ENCODE measurements around the gene STMND1. TPM values are rescaled to one million over a fixed set of nuclear protein-coding genes. Genes with fewer than 3 reads are reported as not detected.

Gene STMND1
- total RNA-seq, 2 donors from 2014 or later, result 0.18 TPM; not detected in 1

- H3K4me3 Mint-ChIP-seq, result no peak overlapping the region
- no peaks in the 10 kb centered on the region for H3K9me3 Mint-ChIP-seq
Measured at GRCh38 chr6:17100806-17101205, 1.0 kb upstream of the STMND1 start.

GRCh38 chr6:17102258-17102870 lies 514 bp downstream of the STMND1 start:
- Histone ChIP-seq H3K9me3 (ENCODE audit: control insufficient read depth, low read length) (no peaks in the 10 kb centered on the region), H3K27ac (ENCODE audit: low read depth, low read length) (no peak overlapping the region), H3K4me1 (ENCODE audit: control insufficient read depth, insufficient read depth, low read length) (peaks cover 4% of the 10 kb centered on the region), H3K4me3 (ENCODE audit: low read length) (peak overlapping the region; percentile 82), H3K36me3 (ENCODE audit: control insufficient read depth, insufficient read depth, low read length) (no peaks in the 10 kb centered on the region), H3K9ac (ENCODE audit: extremely low read depth, low read length, poor library complexity, severe bottlenecking) (peak overlapping the region; percentile 56), H3K27me3 (ENCODE audit: control insufficient read depth, insufficient read depth, low read length, poor library complexity, severe bottlenecking) (peaks cover 33% of the 10 kb centered on the region)
- 44 to 52% methylated on average over 14 to 23 of the region's 23 CpGs for WGBS, 2 experiments (ENCODE audit: insufficient coverage in 1 of 2, insufficient read length in 1 of 2)
- no peak for TF ChIP-seq CTCF (conservative IDR thresholded peaks at IDR 0.05)
- peaks cover 11% of the 10 kb centered on the region for H3K4me1 Mint-ChIP-seq
- H3K27ac Mint-ChIP-seq, result no peak overlapping the region
- DNase-seq, result no peak
- H3K9me3 Mint-ChIP-seq, result no peaks in the 10 kb centered on the region
- peak overlapping the region; percentile 64 for H3K4me3 Mint-ChIP-seq
- peaks cover 49% of the 10 kb centered on the region for H3K27me3 Mint-ChIP-seq (ENCODE audit: insufficient read depth)
- no peaks in the 10 kb centered on the region for H3K36me3 Mint-ChIP-seq (ENCODE audit: low read depth)

More at GRCh38 chr6:17100806-17101205, 1.0 kb upstream of the STMND1 start:
- Histone ChIP-seq H3K4me3 (ENCODE audit: low read length) (no peak overlapping the region), H3K27me3 (ENCODE audit: control insufficient read depth, insufficient read depth, low read length, poor library complexity, severe bottlenecking) (peaks cover 33% of the 10 kb centered on the region), H3K36me3 (ENCODE audit: control insufficient read depth, insufficient read depth, low read length) (no peaks in the 10 kb centered on the region), H3K9ac (ENCODE audit: extremely low read depth, low read length, poor library complexity, severe bottlenecking) (no peak overlapping the region), H3K9me3 (ENCODE audit: control insufficient read depth, low read length) (no peaks in the 10 kb centered on the region), H3K4me1 (ENCODE audit: control insufficient read depth, insufficient read depth, low read length) (peaks cover 8% of the 10 kb centered on the region), H3K27ac (ENCODE audit: low read depth, low read length) (no peak overlapping the region)
- TF ChIP-seq CTCF (conservative IDR thresholded peaks at IDR 0.05), result no peak
- Mint-ChIP-seq H3K27me3 (ENCODE audit: insufficient read depth) (peaks cover 49% of the 10 kb centered on the region), H3K27ac (no peak overlapping the region), H3K4me1 (peaks cover 23% of the 10 kb centered on the region), H3K36me3 (ENCODE audit: low read depth) (no peaks in the 10 kb centered on the region)
- no peak for DNase-seq
- WGBS, 2 experiments (ENCODE audit: insufficient coverage in 1 of 2, insufficient read length in 1 of 2), result 79% methylated on average over 1 of the region's 1 CpG; no CpG with 5 or more reads in 1 of the 2 experiments

- DNase-seq, result no peak
- no peaks in the 10 kb centered on the region for H3K9me3 Mint-ChIP-seq
- 82 to 84% methylated on average over 8 of the region's 8 CpGs for WGBS, 2 experiments (ENCODE audit: insufficient coverage in 1 of 2, insufficient read length in 1 of 2)
- peaks cover 5% of the 10 kb centered on the region for H3K4me1 Mint-ChIP-seq
- no peak overlapping the region for H3K4me3 Mint-ChIP-seq
- no peak overlapping the region for H3K27ac ChIP-seq (ENCODE audit: low read depth, low read length)
- no peak overlapping the region for H3K27ac Mint-ChIP-seq
- H3K36me3 Mint-ChIP-seq (ENCODE audit: low read depth), result no peaks in the 10 kb centered on the region
- no peak overlapping the region for H3K9ac ChIP-seq (ENCODE audit: extremely low read depth, low read length, poor library complexity, severe bottlenecking)
- no peak overlapping the region for H3K4me3 ChIP-seq (ENCODE audit: low read length)
- peak; percentile 57 for TF ChIP-seq CTCF (conservative IDR thresholded peaks at IDR 0.05)
- no peaks in the 10 kb centered on the region for H3K36me3 ChIP-seq (ENCODE audit: control insufficient read depth, insufficient read depth, low read length)
- no peaks in the 10 kb centered on the region for H3K9me3 ChIP-seq (ENCODE audit: control insufficient read depth, low read length)
- peaks cover 47% of the 10 kb centered on the region for H3K27me3 Mint-ChIP-seq (ENCODE audit: insufficient read depth)
- peaks cover 33% of the 10 kb centered on the region for H3K27me3 ChIP-seq (ENCODE audit: control insufficient read depth, insufficient read depth, low read length, poor library complexity, severe bottlenecking)
- H3K4me1 ChIP-seq (ENCODE audit: control insufficient read depth, insufficient read depth, low read length), result peaks cover 2% of the 10 kb centered on the region
Measured at GRCh38 chr6:17103715-17104114, 1.9 kb downstream of the STMND1 start.
